Neutrophil (primary cell): Measurements from ENCODE around the gene LRFN3.

Experiments used
- H3K27ac ChIP-seq: fragments of 200-600 bp; sonication (generic); 2 replicates; pipeline ENCODE4 v1.5.1; 2016; ENCODE audit warnings: mild to moderate bottlenecking, moderate library complexity
- H3K27me3 ChIP-seq: fragments of 200-600 bp; sonication (generic); 2 replicates; pipeline ENCODE4 v1.6.0; 2016; ENCODE audit warnings: mild to moderate bottlenecking
- H3K36me3 ChIP-seq: fragments of 200-600 bp; sonication (generic); 2 replicates; pipeline ENCODE4 v1.5.1; 2017
- H3K4me1 ChIP-seq, 2 experiments: fragments of 200-600 bp in 1 of 2; sonication (generic) in 1 of 2; 1 replicate in 1 of 2; 2 replicates in 1 of 2; pipeline versions ENCODE4 v1.5.1 to v1.6.1; 2013 to 2016; ENCODE audit warnings: low read depth in 1 of 2, low read length in 1 of 2, mild to moderate bottlenecking in 1 of 2, moderate library complexity in 1 of 2; ENCODE audit not compliant: control insufficient read depth in 1 of 2, insufficient read depth in 1 of 2
- H3K4me3 ChIP-seq, 2 experiments: fragments of 200-600 bp in 1 of 2; sonication (generic) in 1 of 2; 1 replicate in 1 of 2; 2 replicates in 1 of 2; pipeline ENCODE4 v1.5.1; 2013 to 2016; ENCODE audit warnings: low read depth in 1 of 2, low read length in 1 of 2, mild to moderate bottlenecking in 1 of 2, moderate library complexity in 1 of 2
- H3K9me3 ChIP-seq: fragments of 200-600 bp; sonication (generic); 2 replicates; pipeline ENCODE4 v1.5.1; 2016
- CTCF ChIP-seq: fragments of 200-600 bp; sonication (generic); IDR thresholded peaks from 2 replicates; pipeline ENCODE4 v1.5.1; 2016; ENCODE audit warnings: antibody characterized with exemption

Gene LRFN3

GRCh38 chr19:35938282-35939224, 2.4 kb downstream of the LRFN3 start:
- Histone ChIP-seq H3K4me1 (no peaks in the 10 kb centered on the region), H3K36me3 (no peaks in the 10 kb centered on the region), H3K27ac (no peak overlapping the region), H3K27me3 (peaks cover 65% of the 10 kb centered on the region), H3K9me3 (no peaks in the 10 kb centered on the region), H3K4me3 (no peak overlapping the region)
- TF ChIP-seq CTCF: no peak

GRCh38 chr19:35939307-35940077, 3.3 kb downstream of the LRFN3 start:
- no peak overlapping the region for H3K4me3 ChIP-seq
- H3K9me3 ChIP-seq: no peaks in the 10 kb centered on the region
- TF ChIP-seq CTCF: no peak
- H3K27me3 ChIP-seq: peaks cover 56% of the 10 kb centered on the region
- H3K36me3 ChIP-seq: no peaks in the 10 kb centered on the region
- no peaks in the 10 kb centered on the region for H3K4me1 ChIP-seq
- H3K27ac ChIP-seq: no peak overlapping the region

GRCh38 chr19:35940078-35940775, 4.1 kb downstream of the LRFN3 start:
- Histone ChIP-seq H3K27ac (no peak overlapping the region), H3K4me1 (no peaks in the 10 kb centered on the region), H3K27me3 (peaks cover 48% of the 10 kb centered on the region), H3K36me3 (no peaks in the 10 kb centered on the region), H3K4me3 (no peak overlapping the region), H3K9me3 (no peaks in the 10 kb centered on the region)
- TF ChIP-seq CTCF: no peak

GRCh38 chr19:35940839-35941238, 4.7 kb downstream of the LRFN3 start:
- H3K36me3 ChIP-seq: no peaks in the 10 kb centered on the region

More at GRCh38 chr19:35940839-35941238, 4.7 kb downstream of the LRFN3 start:
- Histone ChIP-seq H3K4me3 (no peak overlapping the region), H3K9me3 (no peaks in the 10 kb centered on the region), H3K27me3 (peaks cover 42% of the 10 kb centered on the region), H3K4me1 (no peaks in the 10 kb centered on the region), H3K27ac (no peak overlapping the region)
- no peak for TF ChIP-seq CTCF
